DMS153 treated with DMSO at 0.1 percent for 48 hours (cell line): Measurements from ENCODE around the gene C1orf52.
A peak's percentile ranks its signal among the peaks of the same experiment; 100 is the strongest.
"Not testable (repeated sequence)": the region's sequence is repeated elsewhere in the genome, so short reads cannot be mapped to it uniquely, and the experiment has no call there.

ENCODE experiments used
- DNase-seq: peaks from one replicate; lab custom pipeline; 2025; ENCODE audit not compliant: unreplicated experiment; lab: John Stamatoyannopoulos, UW

C1orf52 gene

GRCh38 chr1:85278853-85279314 lies 19.4 kb upstream of the C1orf52 start:
- no peak for DNase-seq

- DNase-seq, result no peak
Observed at GRCh38 chr1:85277802-85278201, 18.3 kb upstream of the C1orf52 start.

- DNase-seq, result no peak
Observed at GRCh38 chr1:85276978-85277639, 17.6 kb upstream of the C1orf52 start.

- peak; percentile 95 for DNase-seq
Observed at GRCh38 chr1:85276215-85276977, 16.9 kb upstream of the C1orf52 start, which contains the start of gene BCL10. BCL10 (minus strand) TSS chr1:85276632; CDS start chr1:85276352, 280 bp downstream.

GRCh38 chr1:85275701-85276214 lies 16.3 kb upstream of the C1orf52 start:
- DNase-seq, result no peak

GRCh38 chr1:85274969-85275453 lies 15.5 kb upstream of the C1orf52 start:
- peak; percentile 10 for DNase-seq

- no peak for DNase-seq
Observed at GRCh38 chr1:85273397-85273796, 13.9 kb upstream of the C1orf52 start.

- DNase-seq, result no peak
Observed at GRCh38 chr1:85268801-85269585, 9.5 kb upstream of the C1orf52 start.

- DNase-seq, result no peak
Observed at GRCh38 chr1:85267313-85267712, 7.9 kb upstream of the C1orf52 start.

- no peak for DNase-seq
Observed at GRCh38 chr1:85264150-85264549, 4.7 kb upstream of the C1orf52 start.

- no peak for DNase-seq
Observed at GRCh38 chr1:85262985-85263384, 3.5 kb upstream of the C1orf52 start.

GRCh38 chr1:85259912-85260274 lies 431 bp upstream of the C1orf52 start:
- DNase-seq, result no peak

- no peak for DNase-seq
Observed at GRCh38 chr1:85258536-85259117, 835 bp downstream of the C1orf52 start.

GRCh38 chr1:85249042-85249441 lies 10.4 kb downstream of the C1orf52 start:
- DNase-seq, result not testable (repeated sequence)

- DNase-seq, result no peak
Observed at GRCh38 chr1:85245891-85246290, 13.6 kb downstream of the C1orf52 start.

GRCh38 chr1:85245456-85245855 lies 14.0 kb downstream of the C1orf52 start:
- DNase-seq, result no peak

- DNase-seq, result no peak
Observed at GRCh38 chr1:85244271-85245061, 15.0 kb downstream of the C1orf52 start.

- DNase-seq, result no peak
Observed at GRCh38 chr1:85243372-85243771, 16.1 kb downstream of the C1orf52 start.

GRCh38 chr1:85240643-85241042 lies 18.8 kb downstream of the C1orf52 start:
- no peak for DNase-seq

- peak; percentile 27 for DNase-seq
Observed at GRCh38 chr1:85240174-85240601, 19.3 kb downstream of the C1orf52 start.
